Activated CD8-positive, alpha-beta T cell treated with anti-CD3 and anti-CD28 coated beads for 36 hours (primary cell): ENCODE measurements around the gene CDC42BPB. TPM values are rescaled to one million over a fixed set of nuclear protein-coding genes. Genes with fewer than 3 reads are reported as not detected.
"Not testable (repeated sequence)": the region's sequence is repeated elsewhere in the genome, so short reads cannot be mapped to it uniquely, and the experiment has no call there.

Source experiments
- ATAC-seq: fragments of 200-7000 bp; cut with Tn5 transposase; one replicate; pipeline ENCODE4 v1.10.0; 2021; ENCODE audit warnings: mild to moderate bottlenecking, moderate library complexity
- CTCF ChIA-PET: fragments of 350-600 bp; sonication (Branson Sonifier 250); formaldehyde crosslinking; loops from one replicate; lab custom pipeline; 2021; ENCODE audit warnings: antibody characterized with exemption; lab: Charles Lee
- POLR2A ChIA-PET: fragments of 350-600 bp; sonication (Branson Sonifier 250); formaldehyde crosslinking; loops from one replicate; lab custom pipeline; 2021; ENCODE audit warnings: antibody characterized with exemption; lab: Charles Lee
- DNase-seq: peaks from one replicate; pipeline ENCODE4 v3.0.0-alpha.2; 2020
- H3K27ac Mint-ChIP-seq: one replicate; pipeline ENCODE4 v1.8.0; 2021; ENCODE audit warnings: mild to moderate bottlenecking, mixed read lengths
- H3K27me3 Mint-ChIP-seq: one replicate; pipeline ENCODE4 v1.8.0; 2021; ENCODE audit warnings: mixed read lengths
- H3K36me3 Mint-ChIP-seq: one replicate; pipeline ENCODE4 v1.8.0; 2021; ENCODE audit warnings: low read depth, mixed read lengths
- H3K4me1 Mint-ChIP-seq: one replicate; pipeline ENCODE4 v1.8.0; 2021; ENCODE audit warnings: low read depth, mixed read lengths
- H3K4me3 Mint-ChIP-seq: one replicate; pipeline ENCODE4 v1.8.0; 2021; ENCODE audit warnings: mild to moderate bottlenecking, moderate library complexity, mixed read lengths
- H3K9me3 Mint-ChIP-seq: one replicate; pipeline ENCODE4 v1.8.0; 2021; ENCODE audit warnings: mixed read lengths
- CTCF ChIP-seq: fragments of 200-600 bp; IDR thresholded peaks from one replicate; pipeline ENCODE4 v1.8.0; 2022; ENCODE audit warnings: antibody characterized with exemption, mild to moderate bottlenecking
- intact Hi-C: fragments of 100-400 bp; cut with micrococcal nuclease; formaldehyde crosslinking; loops from one replicate; pipeline ENCODE4 v1.10.0; 2022
- total RNA-seq, 2 experiments: library from RNA; stranded (reverse); gene quantifications; one replicate each; pipeline ENCODE4 v1.2.3, GENCODE V29; 2021

The CDC42BPB gene
- total RNA-seq, 2 experiments from 2014 or later = 0.72 to 0.96 TPM

GRCh38 chr14:103027451-103027850, 29.9 kb downstream of the CDC42BPB start:
- Mint-ChIP-seq H3K27me3 (peaks cover 3% of the 10 kb centered on the region), H3K36me3 (no peaks in the 10 kb centered on the region), H3K27ac (no peak overlapping the region), H3K9me3 (no peaks in the 10 kb centered on the region), H3K4me3 (no peak overlapping the region), H3K4me1 (no peaks in the 10 kb centered on the region)
- ChIA-PET CTCF (no interaction called here), POLR2A (no interaction called here)
- no peak for ATAC-seq
- TF ChIP-seq CTCF = no peak
- intact Hi-C loops = no loop called here
- DNase-seq = no peak

GRCh38 chr14:103026988-103027387, 30.4 kb downstream of the CDC42BPB start:
- no peaks in the 10 kb centered on the region for H3K4me1 Mint-ChIP-seq
- ATAC-seq (no peak), DNase-seq (no peak)
- H3K27me3 Mint-ChIP-seq = peaks cover 3% of the 10 kb centered on the region
- ChIA-PET POLR2A (no interaction called here), CTCF (no interaction called here)
- no peaks in the 10 kb centered on the region for H3K36me3 Mint-ChIP-seq
- intact Hi-C loops = no loop called here
- H3K27ac Mint-ChIP-seq = no peak overlapping the region
- H3K4me3 Mint-ChIP-seq = no peak overlapping the region
- TF ChIP-seq CTCF = no peak
- no peaks in the 10 kb centered on the region for H3K9me3 Mint-ChIP-seq

GRCh38 chr14:103026196-103026595, 31.2 kb downstream of the CDC42BPB start:
- ATAC-seq, H3K27me3 Mint-ChIP-seq, H3K4me1 Mint-ChIP-seq, H3K27ac Mint-ChIP-seq, POLR2A ChIA-PET, H3K36me3 Mint-ChIP-seq, H3K9me3 Mint-ChIP-seq, intact Hi-C loops, CTCF ChIA-PET, DNase-seq, H3K4me3 Mint-ChIP-seq: not testable (repeated sequence)

GRCh38 chr14:103023881-103024473, 33.4 kb downstream of the CDC42BPB start:
- ChIA-PET POLR2A (interaction anchor here (1.1 kb wide), 1 partner anchor 166 kb away, joined by 4 read pairs; no protein-coding TSS in a partner anchor), CTCF (interaction anchor here (1.0 kb wide), 1 partner anchor 12 kb away, joined by 3 read pairs; no protein-coding TSS in a partner anchor)
- TF ChIP-seq CTCF = no peak
- H3K4me1 Mint-ChIP-seq = no peaks in the 10 kb centered on the region
- no peak overlapping the region for H3K4me3 Mint-ChIP-seq
- no peak for DNase-seq
- no peaks in the 10 kb centered on the region for H3K9me3 Mint-ChIP-seq
- H3K27ac Mint-ChIP-seq = no peak overlapping the region
- H3K27me3 Mint-ChIP-seq = peaks cover 11% of the 10 kb centered on the region
- no peak for ATAC-seq
- intact Hi-C loops = no loop called here
- no peaks in the 10 kb centered on the region for H3K36me3 Mint-ChIP-seq

GRCh38 chr14:103022685-103023044, 34.7 kb downstream of the CDC42BPB start:
- Mint-ChIP-seq H3K27ac (no peak overlapping the region), H3K4me1 (no peaks in the 10 kb centered on the region), H3K9me3 (no peaks in the 10 kb centered on the region), H3K36me3 (no peaks in the 10 kb centered on the region), H3K27me3 (peaks cover 13% of the 10 kb centered on the region), H3K4me3 (no peak overlapping the region)
- ChIA-PET POLR2A (no interaction called here), CTCF (no interaction called here)
- intact Hi-C loops = no loop called here
- ATAC-seq (no peak), DNase-seq (no peak)
- no peak for TF ChIP-seq CTCF
